T-helper 1 cell treated with Interleukin-12 subunit alpha and Interleukin-12 subunit beta and Interleukin-4 antibody, amounts not matched to agents 30 ng/mL and 1 ng/mL, for 36 hours (primary cell): ENCODE results near the gene SPPL3. TPM values are rescaled to one million over a fixed set of nuclear protein-coding genes. Genes with fewer than 3 reads are reported as not detected.
"Not testable (repeated sequence)": the region's sequence is repeated elsewhere in the genome, so short reads cannot be mapped to it uniquely, and the experiment has no call there.

Experiments
- intact Hi-C: fragments of 100-400 bp; cut with micrococcal nuclease; formaldehyde crosslinking; loops from one replicate; pipeline ENCODE4 v1.15.1; 2024
- total RNA-seq: library from RNA; stranded (reverse); gene quantifications from 2 replicates; pipeline ENCODE4 v1.2.3, GENCODE V29; 2022

The SPPL3 gene
- total RNA-seq, 1 donor from 2014 or later = 32.7 TPM

DNA sequence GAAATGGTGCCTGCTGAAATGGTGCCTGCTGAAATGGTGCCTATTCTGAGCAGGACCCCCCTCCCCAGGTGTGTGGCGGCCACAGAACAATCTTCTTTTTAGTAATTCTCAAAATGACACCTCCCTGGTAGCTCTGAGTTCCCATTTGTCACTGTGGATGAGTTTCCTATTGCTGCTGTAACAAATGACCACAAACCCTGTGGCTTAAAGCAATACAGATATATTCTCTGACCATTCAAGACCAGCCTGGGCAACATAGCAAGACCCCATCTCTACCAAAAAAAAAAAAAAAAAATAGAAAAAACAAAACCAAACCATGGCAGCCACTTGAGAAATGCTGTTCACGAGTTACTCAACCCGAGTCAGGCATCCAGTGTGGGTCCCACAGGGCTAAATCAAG is 170.6 kb downstream of the SPPL3 start:
- intact Hi-C loops = no loop called here

DNA sequence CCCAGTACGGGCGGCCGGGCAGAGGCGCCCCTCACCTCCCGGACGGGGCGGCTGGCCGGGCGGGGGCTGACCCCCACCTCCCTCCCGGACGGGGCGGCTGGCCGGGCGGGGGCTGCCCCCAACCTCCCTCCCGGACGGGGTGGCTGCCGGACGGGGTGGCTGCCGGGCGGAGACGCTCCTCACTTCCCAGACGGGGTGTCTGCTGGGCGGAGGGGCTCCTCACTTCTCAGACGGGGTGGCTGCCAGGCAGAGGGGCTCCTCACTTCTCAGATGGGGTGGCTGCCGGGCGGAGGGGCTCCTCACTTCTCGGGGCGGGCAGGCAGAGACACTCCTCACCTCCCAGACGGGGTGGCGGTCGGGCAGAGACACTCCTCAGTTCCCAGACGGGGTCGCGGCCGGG is 172.0 kb downstream of the SPPL3 start:
- intact Hi-C loops = not testable (repeated sequence)

- intact Hi-C loops = loop anchor here (1.0 kb wide), 1 partner anchor 177 kb away; the partner anchor contains the start of gene SPPL3
Observed at GRCh38 chr12:120726961-120727360, 177.2 kb downstream of the SPPL3 start.

DNA sequence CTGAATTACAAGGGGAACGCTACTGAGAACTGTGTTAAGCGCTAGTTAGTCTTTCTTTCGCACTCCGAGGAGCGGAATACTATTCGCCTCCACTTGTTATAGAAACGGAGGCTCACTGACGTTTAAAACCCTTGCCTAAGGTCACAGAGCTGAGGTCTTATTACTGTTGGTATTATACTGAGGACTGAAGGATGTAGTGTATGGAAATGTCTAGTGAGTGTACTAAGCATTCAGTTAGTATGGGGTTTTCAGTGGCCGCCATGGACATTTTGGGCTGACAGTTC is 177.7 kb downstream of the SPPL3 start:
- intact Hi-C loops = loop anchor here (1.0 kb wide), 1 partner anchor 178 kb away; the partner anchor contains the start of gene SPPL3

- intact Hi-C loops = loop anchor here (1.0 to 2.0 kb wide), 6 partner anchors 12 to 571 kb away; partner anchors contain the start of genes CAMKK2, POP5, SPPL3 and UNC119B
Observed at GRCh38 chr12:120725659-120726509, 178.3 kb downstream of the SPPL3 start, which contains the start of gene ACADS. TSS of gene ACADS (plus strand) at chr12:120725826. CDS start at chr12:120725886, 60 bp downstream.

- intact Hi-C loops = loop anchor here (1.0 to 2.0 kb wide), 5 partner anchors 11 to 572 kb away; partner anchors contain the start of genes CAMKK2, POP5 and UNC119B
Observed at GRCh38 chr12:120725151-120725658, 179.0 kb downstream of the SPPL3 start.

DNA sequence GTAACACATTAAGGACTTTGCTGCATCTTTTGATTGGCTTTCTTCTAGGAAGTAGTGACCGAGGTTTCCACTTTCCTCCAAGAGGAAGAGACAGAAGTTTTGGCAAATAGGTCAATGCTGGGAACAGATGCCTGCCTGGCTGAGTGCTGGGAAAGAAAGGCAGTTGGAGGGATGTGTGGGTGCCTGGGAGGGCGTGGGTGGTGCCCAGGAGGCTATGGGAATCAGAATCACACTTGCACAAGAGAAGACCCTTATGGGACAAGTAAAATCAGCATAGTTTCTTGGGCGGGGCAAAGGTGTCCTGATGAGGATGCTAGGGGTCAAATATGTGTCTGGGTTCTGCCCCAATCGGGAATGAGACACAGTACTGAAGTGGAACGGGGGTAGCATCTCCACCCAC is 179.4 kb downstream of the SPPL3 start:
- intact Hi-C loops = loop anchor here (1.0 to 2.0 kb wide), 5 partner anchors 10 to 572 kb away; partner anchors contain the start of genes CAMKK2, POP5 and UNC119B

DNA sequence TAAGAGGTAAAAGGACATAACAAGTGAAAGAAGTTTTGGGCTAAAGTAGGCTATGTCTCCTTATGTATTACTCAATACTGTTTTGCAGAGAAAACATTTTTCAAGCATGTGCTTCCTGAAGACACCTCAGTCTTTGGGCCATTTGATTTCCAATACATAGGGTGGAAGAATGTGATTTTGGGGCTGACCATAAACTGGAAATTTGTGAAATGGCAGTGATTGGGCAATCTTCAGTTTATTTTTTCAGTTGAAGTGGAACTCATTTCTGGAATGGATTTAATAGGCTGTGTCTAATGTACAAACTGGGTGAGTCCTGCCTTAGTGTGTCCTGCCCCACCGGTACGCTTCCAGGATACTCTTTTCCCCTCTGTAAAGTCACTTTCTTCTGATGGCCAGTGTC is 181.4 kb downstream of the SPPL3 start:
- intact Hi-C loops = no loop called here

DNA sequence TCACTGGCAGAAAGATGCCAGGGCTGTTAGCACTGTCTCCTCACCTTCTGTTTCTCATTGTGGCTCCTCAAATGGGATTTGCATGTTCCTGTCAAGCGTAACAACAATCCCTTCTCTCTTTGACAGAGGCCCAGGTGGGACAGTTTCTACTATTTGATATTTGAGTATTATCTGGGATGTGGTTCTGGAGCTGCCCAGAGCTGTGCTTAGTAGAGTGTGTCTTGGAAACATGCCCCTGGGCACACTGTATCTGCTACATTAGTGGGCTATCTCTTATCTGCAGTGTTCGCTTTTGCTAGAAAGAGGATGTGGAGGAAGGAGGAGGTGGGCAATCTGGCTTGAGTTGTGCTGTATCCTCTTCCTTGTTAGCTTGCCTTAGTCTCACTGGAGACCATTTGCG is 182.3 kb downstream of the SPPL3 start:
- intact Hi-C loops = no loop called here

DNA sequence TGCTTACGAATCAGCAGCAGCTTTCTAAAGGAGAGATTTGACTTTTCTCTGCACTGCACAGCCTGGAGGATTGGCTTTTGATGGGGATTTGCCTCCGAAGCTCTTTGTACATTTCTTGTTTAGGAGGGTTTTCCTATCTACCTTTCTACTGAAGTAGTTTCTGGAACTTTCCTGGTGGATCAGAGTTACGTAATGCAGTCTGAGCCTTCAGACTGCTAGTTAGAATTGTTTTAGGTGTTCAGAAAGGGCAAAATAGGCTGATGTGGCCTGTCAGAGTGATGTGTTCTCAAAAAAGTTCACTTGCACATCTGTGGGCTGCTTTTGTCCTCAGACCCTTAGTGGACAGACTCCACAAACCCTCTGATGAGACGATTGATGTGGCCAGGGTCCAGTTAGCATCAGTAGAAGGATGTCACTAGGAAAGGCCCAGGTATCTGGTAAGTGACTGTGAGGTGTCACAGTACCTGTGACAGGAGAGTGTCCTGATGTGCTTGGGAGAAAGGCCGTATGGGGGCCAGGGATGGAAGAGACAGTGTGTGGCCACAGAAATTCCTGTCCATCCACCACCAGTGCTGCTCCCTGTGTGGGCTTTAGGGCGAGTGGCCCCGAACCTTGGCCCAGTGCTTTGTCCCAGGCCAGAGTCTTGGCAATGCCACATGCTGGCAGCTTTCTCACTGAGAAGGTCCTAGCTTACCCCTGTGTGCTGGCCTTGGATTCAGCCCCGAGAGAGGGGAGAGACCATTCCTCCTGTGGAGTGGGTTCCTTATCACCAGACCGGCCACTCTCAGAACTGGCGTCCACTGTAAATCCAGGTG is 183.0 kb downstream of the SPPL3 start:
- intact Hi-C loops = no loop called here

DNA sequence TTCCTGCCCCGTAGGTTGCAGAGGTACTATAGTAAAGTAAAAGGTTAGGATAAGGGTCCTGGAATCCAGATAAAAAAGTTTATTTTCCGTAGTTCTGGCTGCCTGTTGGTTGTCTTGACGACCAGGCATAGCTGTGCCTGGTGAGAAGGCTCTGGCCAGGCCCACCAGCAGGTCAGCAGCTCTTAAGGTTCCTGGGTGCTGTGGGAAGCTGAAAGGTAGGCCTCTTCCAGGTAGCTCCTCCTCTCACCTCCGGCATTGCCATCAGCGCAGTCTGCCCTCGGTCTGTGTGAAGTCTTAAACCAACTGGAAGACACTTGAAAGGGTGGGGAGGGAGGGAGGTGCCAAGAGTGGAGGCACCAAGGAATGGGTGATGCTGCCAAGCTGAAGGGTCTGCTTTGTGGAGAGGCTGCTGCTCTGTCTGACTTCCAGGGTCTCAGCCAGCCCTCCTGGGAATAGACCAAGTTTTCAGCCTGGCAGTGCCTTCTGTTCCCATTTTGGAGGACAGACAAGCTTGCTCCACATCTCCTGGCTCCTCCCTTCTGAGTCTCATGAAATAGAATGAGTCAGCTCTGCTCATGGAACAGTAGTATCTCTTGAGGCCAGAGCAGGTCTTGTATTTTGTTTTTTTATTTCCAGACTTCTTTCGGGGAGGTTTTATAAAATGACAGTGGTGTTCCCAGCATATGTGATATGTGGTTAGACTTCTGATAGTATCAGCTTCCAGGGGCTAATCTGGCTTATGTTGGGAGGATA is 183.7 kb downstream of the SPPL3 start:
- intact Hi-C loops = no loop called here

DNA sequence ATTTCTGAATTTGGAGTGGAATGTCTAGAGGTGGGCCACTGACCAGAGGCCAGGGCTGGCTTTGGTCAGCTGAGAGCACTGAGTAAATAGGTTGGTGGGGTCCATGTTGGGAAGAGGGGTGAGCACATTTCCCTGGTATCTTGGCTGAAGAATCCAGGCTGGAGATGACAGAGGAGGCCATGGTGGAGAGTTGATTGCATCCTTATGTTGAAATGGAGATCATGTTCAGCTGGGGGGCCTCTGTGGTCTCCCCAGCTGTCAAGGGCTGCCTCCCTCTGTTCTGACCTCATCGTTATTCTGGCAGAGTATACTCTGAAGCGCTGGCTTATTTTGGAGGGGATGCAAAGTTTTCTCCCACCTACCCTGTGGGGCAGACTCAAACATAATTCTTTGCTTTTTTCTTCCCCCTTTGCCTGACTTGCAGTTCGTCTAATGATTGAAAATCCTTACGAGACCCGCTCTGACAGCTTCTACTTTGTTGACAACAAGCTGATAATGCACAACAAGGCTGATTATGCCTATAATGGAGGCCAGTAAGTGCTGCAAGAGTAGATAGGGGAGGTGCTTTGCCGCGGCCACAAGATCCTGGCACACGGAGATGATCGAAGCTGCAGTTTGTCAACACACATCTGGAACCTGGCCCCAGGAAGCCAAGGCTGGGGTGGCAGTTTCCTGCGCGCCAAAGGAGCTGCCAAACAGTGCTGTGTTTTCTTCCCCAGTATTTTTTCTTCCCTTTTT is 184.5 kb downstream of the SPPL3 start:
- intact Hi-C loops = no loop called here

DNA sequence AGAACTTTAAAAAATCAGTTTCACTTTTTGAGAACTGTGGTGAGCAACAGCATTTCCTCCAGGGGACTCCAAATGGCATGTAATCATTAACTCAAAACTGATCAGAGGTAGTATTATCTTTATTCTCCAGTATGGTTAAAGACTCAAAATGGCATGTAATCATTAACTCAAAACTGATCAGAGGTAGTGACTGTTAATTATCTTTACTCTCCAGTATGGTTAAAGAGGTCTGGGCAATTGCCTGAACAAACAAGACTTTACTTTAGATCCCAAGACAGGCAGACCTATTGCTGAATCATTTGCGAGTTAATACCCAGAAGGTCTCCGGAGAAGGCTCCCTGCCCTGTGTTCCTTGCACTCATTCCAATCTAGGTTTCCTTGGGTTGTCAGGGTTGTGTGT is 185.1 kb downstream of the SPPL3 start:
- intact Hi-C loops = no loop called here

- intact Hi-C loops = no loop called here
Observed at GRCh38 chr12:120718055-120718454, 186.1 kb downstream of the SPPL3 start.

GRCh38 chr12:120713861-120714482 is 190.2 kb downstream of the SPPL3 start:
- intact Hi-C loops = loop anchor here (1.0 to 5.0 kb wide), 9 partner anchors 11 to 398 kb away; partner anchors contain the start of genes ACADS and SPPL3

GRCh38 chr12:120712610-120713009 is 191.5 kb downstream of the SPPL3 start:
- intact Hi-C loops = loop anchor here (5.0 kb wide), 3 partner anchors 35 to 400 kb away; partner anchors contain the start of gene SPPL3
